Skeletal muscle cell (primary cell): ENCODE results near the gene LTBP3.

Experiments used
- DNase-seq: peaks from one replicate; pipeline ENCODE4 v3.0.0-alpha.2; 2010; ENCODE audit warnings: low read depth
- H3K4me3 ChIP-seq: 2 replicates; pipeline ENCODE4 v1.5.1; 2011; ENCODE audit warnings: low read depth, mild to moderate bottlenecking, control low read depth, low read length, moderate library complexity

LTBP3 gene

GRCh38 chr11:65558002-65558929, at the start of gene LTBP3:
TSS of gene LTBP3 (minus strand) at chr11:65558359. CDS start at chr11:65557959, 400 bp downstream.
- H3K4me3 ChIP-seq = peak within 1 kb of the TSS; percentile 60
- DNase-seq = no peak

GRCh38 chr11:65606876-65607613, 48.9 kb upstream of the LTBP3 start:
- peak overlapping the region; percentile 35 for H3K4me3 ChIP-seq
- DNase-seq = peak; percentile 84

GRCh38 chr11:65604258-65604657, 46.1 kb upstream of the LTBP3 start:
- DNase-seq = no peak

GRCh38 chr11:65599955-65600246, 41.7 kb upstream of the LTBP3 start:
- H3K4me3 ChIP-seq = no peak overlapping the region
- no peak for DNase-seq

More at GRCh38 chr11:65604258-65604657, 46.1 kb upstream of the LTBP3 start:
- no peak overlapping the region for H3K4me3 ChIP-seq

GRCh38 chr11:65599216-65599954, 41.2 kb upstream of the LTBP3 start:
- no peak overlapping the region for H3K4me3 ChIP-seq
- DNase-seq = no peak

GRCh38 chr11:65598258-65598699, 40.1 kb upstream of the LTBP3 start:
- no peak overlapping the region for H3K4me3 ChIP-seq

GRCh38 chr11:65596520-65596919, 38.4 kb upstream of the LTBP3 start:
- H3K4me3 ChIP-seq = no peak overlapping the region
- DNase-seq = no peak

More at GRCh38 chr11:65598258-65598699, 40.1 kb upstream of the LTBP3 start:
- no peak for DNase-seq

GRCh38 chr11:65595543-65596281, 37.6 kb upstream of the LTBP3 start, which contains the start of gene KCNK7:
TSS of gene KCNK7 (minus strand) at chr11:65595800. CDS start at chr11:65595772, 28 bp downstream.
- no peak within 1 kb of the TSS for H3K4me3 ChIP-seq

GRCh38 chr11:65595131-65595530, 37.0 kb upstream of the LTBP3 start:
- DNase-seq = no peak
- H3K4me3 ChIP-seq = no peak overlapping the region

More at GRCh38 chr11:65595543-65596281, 37.6 kb upstream of the LTBP3 start, which contains the start of gene KCNK7:
- no peak for DNase-seq

- no peak for DNase-seq
- H3K4me3 ChIP-seq = no peak overlapping the region
Measured at GRCh38 chr11:65593518-65594414, 35.6 kb upstream of the LTBP3 start.

- H3K4me3 ChIP-seq = no peak overlapping the region
- DNase-seq = no peak
Measured at GRCh38 chr11:65592858-65593517, 34.8 kb upstream of the LTBP3 start.

GRCh38 chr11:65591939-65592857, 34.0 kb upstream of the LTBP3 start:
- no peak overlapping the region for H3K4me3 ChIP-seq
- DNase-seq = no peak

GRCh38 chr11:65590240-65590738, 32.1 kb upstream of the LTBP3 start:
- H3K4me3 ChIP-seq = no peak overlapping the region
- DNase-seq = no peak

- H3K4me3 ChIP-seq = no peak overlapping the region
- DNase-seq = no peak
Measured at GRCh38 chr11:65589444-65590239, 31.5 kb upstream of the LTBP3 start.

- no peak for DNase-seq
- H3K4me3 ChIP-seq = no peak overlapping the region
Measured at GRCh38 chr11:65588199-65589054, 30.3 kb upstream of the LTBP3 start.
